Hair follicle dermal papilla cell (primary cell): Measurements from ENCODE around the gene ROPN1L. TPM values are rescaled to one million over a fixed set of nuclear protein-coding genes. Genes with fewer than 3 reads are reported as not detected.

ENCODE experiments used
- small RNA-seq: library from RNA; depleted of rRNA; stranded (forward); fragments of <200 nt; gene quantifications from one replicate; pipeline ENCODE3, GENCODE V24; 2012
- total RNA-seq: library from RNA; depleted of rRNA; stranded (reverse); fragments of >200 nt; gene quantifications from 2 replicates; pipeline ENCODE4 v1.2.3, GENCODE V29; 2012

Gene ROPN1L
- 0.32 and 0.36 TPM in 2 replicates for total RNA-seq

DNA sequence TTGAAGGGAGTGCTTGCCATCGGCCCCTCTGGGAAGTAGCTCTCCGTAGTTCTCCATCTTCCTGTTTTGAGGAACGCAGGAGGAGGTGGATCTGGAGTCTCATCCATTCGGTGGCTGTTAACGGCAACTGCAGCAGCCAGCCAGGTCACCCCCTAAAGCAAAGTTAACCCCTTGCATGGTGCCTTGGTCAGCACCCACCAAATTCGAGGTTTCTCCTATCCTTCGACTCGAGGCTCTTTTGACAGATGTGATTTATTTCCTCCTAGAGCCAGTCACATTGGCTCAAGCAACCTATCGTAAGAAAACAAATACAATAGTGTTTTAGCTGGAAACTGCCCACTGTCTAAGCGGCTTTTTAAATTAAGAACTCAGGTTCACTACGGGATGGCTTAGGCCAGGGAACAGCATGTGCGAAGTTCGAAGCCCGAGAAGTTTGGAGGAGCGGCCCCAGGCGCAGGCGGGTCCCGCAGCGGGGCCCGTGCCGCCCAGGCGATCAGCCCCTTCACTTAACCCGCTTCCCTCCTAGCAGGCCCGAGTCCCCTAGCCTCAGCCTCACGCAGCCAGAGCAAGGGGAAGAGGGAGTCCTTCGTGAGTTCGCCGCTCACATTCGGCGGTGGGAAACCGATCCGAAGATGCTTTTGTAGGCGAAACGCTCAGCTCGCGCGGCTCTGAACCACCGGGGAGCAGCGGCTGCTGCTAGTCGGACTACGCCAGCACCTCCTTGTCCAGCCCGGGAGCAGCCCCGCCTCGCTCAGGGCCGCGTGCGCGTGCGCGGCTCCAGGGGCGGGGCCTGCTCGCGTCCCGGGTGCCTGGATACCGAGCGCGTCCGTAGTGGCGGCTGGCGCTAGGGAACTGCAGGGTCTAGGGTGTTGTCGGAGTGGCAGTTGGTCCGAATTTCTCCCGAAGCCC is at the start of gene ROPN1L:
Gene ROPN1L, plus strand, starts transcription at position 797 of the 909 bp plus-strand sequence. CDS start 289 bp downstream, outside the sequence.

Small RNA genes lying within 50 kb of the gene (small RNA-seq; reads per million reads assigned to genes)
- not detected for gene MIR6131

Other genes with a start within 250 kb of the ROPN1L start
- 13.6 and 14.1 TPM in 2 replicates for gene ATPSCKMT, start 192.0 kb upstream of the ROPN1L start, total RNA-seq
- 219 and 222 TPM in 2 replicates for gene CCT5, start 191.6 kb upstream of the ROPN1L start, total RNA-seq
- 6.7 and 8.7 TPM in 2 replicates for gene CMBL, start 134.0 kb upstream of the ROPN1L start, total RNA-seq
- 51.0 and 58.4 TPM in 2 replicates for gene MARCHF6, start 88.2 kb upstream of the ROPN1L start, total RNA-seq
- 3.4 and 7.0 TPM in 2 replicates for gene ANKRD33B, start 122.2 kb downstream of the ROPN1L start, total RNA-seq